WTC11 (cell line): ENCODE data around the gene QSOX2. TPM values are rescaled to one million over a fixed set of nuclear protein-coding genes. Genes with fewer than 3 reads are reported as not detected.

Experiments used
- ATAC-seq: fragments of 200-7000 bp; cut with Tn5 transposase; 2 replicates; pipeline ENCODE4 v1.10.0; 2021; ENCODE audit warnings: mild to moderate bottlenecking, moderate library complexity
- CTCF ChIA-PET: fragments of 300-600 bp; sonication (Branson Sonifier 250); formaldehyde crosslinking; loops from one replicate; lab custom pipeline; 2021; ENCODE audit warnings: antibody characterized with exemption; lab: Charles Lee
- POLR2A ChIA-PET: fragments of 350-600 bp; sonication (Branson Sonifier 250); formaldehyde crosslinking; loops from one replicate; lab custom pipeline; 2021; ENCODE audit warnings: antibody characterized with exemption; lab: Charles Lee
- DNase-seq: peaks from one replicate; pipeline ENCODE4 v3.0.0; 2021; ENCODE audit warnings: low spot score
- H3K27ac Mint-ChIP-seq: 2 replicates; pipeline ENCODE4 v1.8.0; 2021; ENCODE audit warnings: mixed read lengths
- H3K27me3 Mint-ChIP-seq: 2 replicates; pipeline ENCODE4 v1.8.0; 2021; ENCODE audit warnings: low read depth, mild to moderate bottlenecking, moderate library complexity, mixed read lengths
- H3K36me3 Mint-ChIP-seq: 2 replicates; pipeline ENCODE4 v1.8.0; 2021; ENCODE audit warnings: mixed read lengths
- H3K4me1 Mint-ChIP-seq: 2 replicates; pipeline ENCODE4 v1.8.0; 2022; ENCODE audit warnings: mixed read lengths
- H3K4me3 Mint-ChIP-seq: 2 replicates; pipeline ENCODE4 v1.8.0; 2021; ENCODE audit warnings: mild to moderate bottlenecking, moderate library complexity, mixed read lengths
- H3K9me3 Mint-ChIP-seq: 2 replicates; pipeline ENCODE4 v1.8.0; 2021; ENCODE audit warnings: mixed read lengths
- CBFB ChIP-seq: sonication (generic); formaldehyde crosslinking; IDR thresholded peaks from 2 replicates; pipeline ENCODE4 v1.8.1; 2022; ENCODE audit warnings: mild to moderate bottlenecking, low read depth, missing genetic modification reagents
- CREM ChIP-seq: sonication (generic); formaldehyde crosslinking; IDR thresholded peaks from 2 replicates; pipeline ENCODE4 v1.8.1; 2022; ENCODE audit warnings: mild to moderate bottlenecking, missing genetic modification reagents, moderate library complexity
- FOXJ3 ChIP-seq: sonication (generic); formaldehyde crosslinking; IDR thresholded peaks from 2 replicates; pipeline ENCODE4 v1.9.0; 2021; ENCODE audit warnings: missing genetic modification reagents, mild to moderate bottlenecking, borderline replicate concordance
- FOXK1 ChIP-seq: sonication (generic); formaldehyde crosslinking; IDR thresholded peaks from 2 replicates; pipeline ENCODE4 v1.8.0; 2022; ENCODE audit warnings: mild to moderate bottlenecking, moderate library complexity, missing genetic modification reagents
- GRHL2 ChIP-seq: fragments of 250-450 bp; sonication (Bioruptor Pico); IDR thresholded peaks from 2 replicates; pipeline ENCODE4 v1.8.0; 2022; ENCODE audit warnings: mild to moderate bottlenecking, moderate library complexity; ENCODE audit not compliant: insufficient replicate concordance, severe bottlenecking
- HMGA2 ChIP-seq: fragments of 250-450 bp; sonication (Bioruptor Pico); IDR thresholded peaks from 2 replicates; pipeline ENCODE4 v1.4.0; 2021; ENCODE audit warnings: mild to moderate bottlenecking, moderate library complexity
- IRF2 ChIP-seq: sonication (generic); formaldehyde crosslinking; IDR thresholded peaks from 2 replicates; pipeline ENCODE4 v1.8.0; 2022; ENCODE audit warnings: low read depth, missing genetic modification reagents, borderline replicate concordance
- KAT7 ChIP-seq: sonication (generic); formaldehyde crosslinking; IDR thresholded peaks from 2 replicates; pipeline ENCODE4 v1.8.1; 2023; ENCODE audit warnings: missing genetic modification reagents, mild to moderate bottlenecking, borderline replicate concordance
- NFE2L1 ChIP-seq: sonication (generic); formaldehyde crosslinking; IDR thresholded peaks from 2 replicates; pipeline ENCODE4 v1.8.1; 2023; ENCODE audit warnings: missing genetic modification reagents
- RORB ChIP-seq: fragments of 250-450 bp; sonication (Bioruptor Pico); IDR thresholded peaks from 2 replicates; pipeline ENCODE4 v1.9.0; 2021; ENCODE audit warnings: mild to moderate bottlenecking
- SMAD3 ChIP-seq: sonication (generic); formaldehyde crosslinking; IDR thresholded peaks from 2 replicates; pipeline ENCODE4 v1.8.0; 2022; ENCODE audit warnings: missing genetic modification reagents, mild to moderate bottlenecking, borderline replicate concordance
- TEAD1 ChIP-seq: sonication (generic); formaldehyde crosslinking; IDR thresholded peaks from 2 replicates; pipeline ENCODE4 v1.8.0; 2022; ENCODE audit warnings: mild to moderate bottlenecking, missing genetic modification reagents
- ZBTB21 ChIP-seq: sonication (generic); formaldehyde crosslinking; IDR thresholded peaks from 2 replicates; pipeline ENCODE4 v1.8.1; 2023; ENCODE audit warnings: mild to moderate bottlenecking, missing genetic modification reagents, borderline replicate concordance
- ZMAT4 ChIP-seq: fragments of 250-450 bp; sonication (Bioruptor Pico); IDR thresholded peaks from 2 replicates; pipeline ENCODE4 v1.9.0; 2021; ENCODE audit warnings: mild to moderate bottlenecking
- ZNF317 ChIP-seq: sonication (generic); formaldehyde crosslinking; IDR thresholded peaks from 2 replicates; pipeline ENCODE4 v1.8.1; 2023; ENCODE audit warnings: low read depth, mild to moderate bottlenecking, moderate library complexity, missing genetic modification reagents, borderline replicate concordance
- ZNF396 ChIP-seq: fragments of 250-450 bp; sonication (Bioruptor Pico); IDR thresholded peaks from 2 replicates; pipeline ENCODE4 v1.8.0; 2021; ENCODE audit warnings: mild to moderate bottlenecking, moderate library complexity, borderline replicate concordance
- total RNA-seq: library from RNA; stranded (reverse); gene quantifications from 3 replicates; pipeline ENCODE4 v1.2.3, GENCODE V29; 2021
- TF ChIP-seq, protein P1 (sequence below): sonication (generic); formaldehyde crosslinking; IDR thresholded peaks from 2 replicates; pipeline ENCODE4 v1.8.1; 2023; ENCODE audit warnings: mild to moderate bottlenecking, missing genetic modification reagents
- TF ChIP-seq, protein P2 (sequence below): fragments of 250-450 bp; sonication (Bioruptor Pico); IDR thresholded peaks from 2 replicates; pipeline ENCODE4 v1.9.0; 2021; ENCODE audit warnings: mild to moderate bottlenecking
- TF ChIP-seq, protein P3 (sequence below): fragments of 200-600 bp; IDR thresholded peaks from 2 replicates; pipeline ENCODE4 v1.8.0; 2022; ENCODE audit warnings: antibody characterized with exemption
- TF ChIP-seq, protein P4 (sequence below): sonication (generic); formaldehyde crosslinking; IDR thresholded peaks from 2 replicates; pipeline ENCODE4 v1.8.0; 2022; ENCODE audit warnings: mild to moderate bottlenecking, missing genetic modification reagents

QSOX2 gene
- total RNA-seq, 1 experiment from 2014 or later, result 33.2 TPM

GRCh38 chr9:136230365-136230764 is 15.2 kb downstream of the QSOX2 start:
- Mint-ChIP-seq H3K27me3 (no peaks in the 10 kb centered on the region), H3K4me1 (peaks cover 4% of the 10 kb centered on the region; the same call in 1 of the 2 replicates), H3K9me3 (no peaks in the 10 kb centered on the region), H3K4me3 (no peak overlapping the region), H3K36me3 (peaks cover 10% of the 10 kb centered on the region), H3K27ac (no peak overlapping the region; the same call in 1 of the 2 replicates)
- TF ChIP-seq, protein P1, sequence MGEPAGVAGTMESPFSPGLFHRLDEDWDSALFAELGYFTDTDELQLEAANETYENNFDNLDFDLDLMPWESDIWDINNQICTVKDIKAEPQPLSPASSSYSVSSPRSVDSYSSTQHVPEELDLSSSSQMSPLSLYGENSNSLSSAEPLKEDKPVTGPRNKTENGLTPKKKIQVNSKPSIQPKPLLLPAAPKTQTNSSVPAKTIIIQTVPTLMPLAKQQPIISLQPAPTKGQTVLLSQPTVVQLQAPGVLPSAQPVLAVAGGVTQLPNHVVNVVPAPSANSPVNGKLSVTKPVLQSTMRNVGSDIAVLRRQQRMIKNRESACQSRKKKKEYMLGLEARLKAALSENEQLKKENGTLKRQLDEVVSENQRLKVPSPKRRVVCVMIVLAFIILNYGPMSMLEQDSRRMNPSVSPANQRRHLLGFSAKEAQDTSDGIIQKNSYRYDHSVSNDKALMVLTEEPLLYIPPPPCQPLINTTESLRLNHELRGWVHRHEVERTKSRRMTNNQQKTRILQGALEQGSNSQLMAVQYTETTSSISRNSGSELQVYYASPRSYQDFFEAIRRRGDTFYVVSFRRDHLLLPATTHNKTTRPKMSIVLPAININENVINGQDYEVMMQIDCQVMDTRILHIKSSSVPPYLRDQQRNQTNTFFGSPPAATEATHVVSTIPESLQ (CRISPR knock-in tag), result no peak
- no peak for TF ChIP-seq SMAD3 (CRISPR knock-in tag)
- no peak for TF ChIP-seq FOXJ3 (CRISPR knock-in tag)
- TF ChIP-seq GRHL2 (CRISPR knock-in tag), result no peak
- TF ChIP-seq RORB (CRISPR knock-in tag), result no peak
- TF ChIP-seq ZMAT4 (CRISPR knock-in tag), result no peak
- TF ChIP-seq HMGA2 (CRISPR knock-in tag), result no peak
- no peak for TF ChIP-seq TEAD1
- TF ChIP-seq IRF2, result no peak
- no peak for DNase-seq
- CTCF ChIA-PET, result interaction anchor here (0.8 kb wide), 1 partner anchor 94 kb away, joined by 3 read pairs; no protein-coding TSS in a partner anchor
- POLR2A ChIA-PET, result no interaction called here
- no peak for ATAC-seq

DNA sequence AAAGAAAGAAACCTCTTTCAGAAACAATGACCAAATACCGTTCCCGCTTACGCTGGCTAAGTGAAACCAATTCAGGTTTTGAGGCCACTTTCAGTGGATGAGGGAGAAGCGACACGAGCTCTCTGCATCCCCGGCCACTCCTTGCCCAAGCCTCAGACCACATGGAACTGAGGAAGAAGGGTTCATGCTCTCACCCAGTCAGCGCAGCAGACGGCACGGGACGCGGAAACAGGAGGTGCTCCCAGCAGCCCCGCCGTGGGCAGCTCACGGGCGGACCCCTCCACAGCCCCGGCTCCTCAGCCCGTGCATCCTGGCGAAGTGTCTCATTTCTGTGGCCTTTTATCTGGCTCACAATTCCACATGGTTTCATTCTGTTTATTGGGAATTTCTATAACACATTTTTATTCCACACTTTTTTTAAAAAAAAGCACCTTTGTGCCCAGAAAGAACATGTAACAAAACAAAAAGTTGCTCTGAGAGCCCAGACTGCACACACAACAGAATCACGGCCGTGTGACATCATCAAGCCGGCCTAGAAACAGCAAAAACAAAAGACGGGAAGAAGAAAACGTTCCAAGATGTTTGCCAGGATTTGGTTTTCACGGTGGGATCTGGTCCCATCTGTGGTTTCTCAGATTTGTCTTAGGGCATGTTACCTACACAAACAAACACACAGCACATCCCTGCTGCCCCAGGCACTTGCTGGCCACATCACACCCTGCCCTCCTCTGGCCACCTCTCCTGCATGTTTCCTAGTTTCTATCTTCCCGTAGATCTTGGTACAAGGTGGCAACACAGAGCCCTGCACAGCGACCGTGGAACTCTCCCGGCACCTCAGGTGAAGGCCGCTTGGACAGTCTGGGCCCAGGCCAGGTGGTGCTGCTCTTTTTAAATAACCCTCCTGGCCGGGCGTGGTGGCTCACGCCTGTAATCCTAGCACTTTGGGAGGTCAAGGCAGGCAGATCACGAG is 16.2 kb downstream of the QSOX2 start:
- Mint-ChIP-seq H3K4me3 (no peak overlapping the region), H3K27ac (peak overlapping the region; percentile 79), H3K36me3 (peaks cover 9% of the 10 kb centered on the region; the same call in 1 of the 2 replicates), H3K4me1 (peaks cover 6% of the 10 kb centered on the region; the same call in 1 of the 2 replicates), H3K27me3 (no peaks in the 10 kb centered on the region), H3K9me3 (no peaks in the 10 kb centered on the region)
- ChIA-PET CTCF (interaction anchor here (1.1 to 1.4 kb wide), 2 partner anchors 37 to 54 kb away, joined by 3 to 5 read pairs; no protein-coding TSS in a partner anchor), POLR2A (no interaction called here)
- ATAC-seq (no peak), DNase-seq (no peak)
- no peak for TF ChIP-seq KAT7

DNA sequence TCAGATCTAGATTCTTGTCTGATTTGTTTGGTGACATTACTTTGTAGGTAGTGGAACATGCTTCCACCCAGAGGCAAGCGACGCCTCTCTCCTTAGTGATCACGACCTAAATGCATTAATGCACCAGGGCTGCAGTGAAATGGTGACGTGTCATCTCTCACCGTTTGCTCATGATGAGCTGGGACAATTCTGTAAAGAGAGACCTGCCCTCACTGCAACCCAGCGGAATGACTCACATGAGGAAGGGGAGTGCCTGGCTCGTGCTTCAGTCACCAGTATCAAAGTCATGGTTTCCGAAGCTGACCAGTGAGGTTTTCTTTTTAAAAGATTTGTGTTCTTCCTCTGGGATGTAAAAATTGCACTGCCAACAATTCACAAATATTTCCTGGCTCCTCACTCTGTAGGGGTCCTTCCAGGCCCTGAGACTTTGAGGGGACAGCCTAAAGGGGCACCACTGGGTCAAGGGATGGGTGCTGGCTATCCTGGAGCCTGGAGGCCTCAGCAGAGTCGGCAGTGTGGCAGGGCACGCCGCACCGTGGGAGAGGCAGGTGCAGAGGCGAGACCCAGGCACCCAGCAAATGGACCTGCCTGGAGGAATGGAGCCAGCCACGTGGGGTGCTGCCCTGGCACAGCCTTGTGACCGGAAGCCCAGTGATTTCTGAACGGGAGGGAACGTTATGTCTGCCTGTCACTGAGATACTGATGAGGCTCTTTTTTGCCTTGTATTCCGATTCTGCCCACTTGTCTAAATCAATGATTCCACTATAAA is 17.3 kb downstream of the QSOX2 start:
- peaks cover 2% of the 10 kb centered on the region; the same call in 1 of the 2 replicates for H3K4me1 Mint-ChIP-seq
- TF ChIP-seq NFE2L1, result no peak
- no peak for TF ChIP-seq TEAD1
- TF ChIP-seq, protein P2, sequence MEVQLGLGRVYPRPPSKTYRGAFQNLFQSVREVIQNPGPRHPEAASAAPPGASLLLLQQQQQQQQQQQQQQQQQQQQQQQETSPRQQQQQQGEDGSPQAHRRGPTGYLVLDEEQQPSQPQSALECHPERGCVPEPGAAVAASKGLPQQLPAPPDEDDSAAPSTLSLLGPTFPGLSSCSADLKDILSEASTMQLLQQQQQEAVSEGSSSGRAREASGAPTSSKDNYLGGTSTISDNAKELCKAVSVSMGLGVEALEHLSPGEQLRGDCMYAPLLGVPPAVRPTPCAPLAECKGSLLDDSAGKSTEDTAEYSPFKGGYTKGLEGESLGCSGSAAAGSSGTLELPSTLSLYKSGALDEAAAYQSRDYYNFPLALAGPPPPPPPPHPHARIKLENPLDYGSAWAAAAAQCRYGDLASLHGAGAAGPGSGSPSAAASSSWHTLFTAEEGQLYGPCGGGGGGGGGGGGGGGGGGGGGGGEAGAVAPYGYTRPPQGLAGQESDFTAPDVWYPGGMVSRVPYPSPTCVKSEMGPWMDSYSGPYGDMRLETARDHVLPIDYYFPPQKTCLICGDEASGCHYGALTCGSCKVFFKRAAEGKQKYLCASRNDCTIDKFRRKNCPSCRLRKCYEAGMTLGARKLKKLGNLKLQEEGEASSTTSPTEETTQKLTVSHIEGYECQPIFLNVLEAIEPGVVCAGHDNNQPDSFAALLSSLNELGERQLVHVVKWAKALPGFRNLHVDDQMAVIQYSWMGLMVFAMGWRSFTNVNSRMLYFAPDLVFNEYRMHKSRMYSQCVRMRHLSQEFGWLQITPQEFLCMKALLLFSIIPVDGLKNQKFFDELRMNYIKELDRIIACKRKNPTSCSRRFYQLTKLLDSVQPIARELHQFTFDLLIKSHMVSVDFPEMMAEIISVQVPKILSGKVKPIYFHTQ, result no peak
- no peak for TF ChIP-seq CBFB
- TF ChIP-seq, protein P3, sequence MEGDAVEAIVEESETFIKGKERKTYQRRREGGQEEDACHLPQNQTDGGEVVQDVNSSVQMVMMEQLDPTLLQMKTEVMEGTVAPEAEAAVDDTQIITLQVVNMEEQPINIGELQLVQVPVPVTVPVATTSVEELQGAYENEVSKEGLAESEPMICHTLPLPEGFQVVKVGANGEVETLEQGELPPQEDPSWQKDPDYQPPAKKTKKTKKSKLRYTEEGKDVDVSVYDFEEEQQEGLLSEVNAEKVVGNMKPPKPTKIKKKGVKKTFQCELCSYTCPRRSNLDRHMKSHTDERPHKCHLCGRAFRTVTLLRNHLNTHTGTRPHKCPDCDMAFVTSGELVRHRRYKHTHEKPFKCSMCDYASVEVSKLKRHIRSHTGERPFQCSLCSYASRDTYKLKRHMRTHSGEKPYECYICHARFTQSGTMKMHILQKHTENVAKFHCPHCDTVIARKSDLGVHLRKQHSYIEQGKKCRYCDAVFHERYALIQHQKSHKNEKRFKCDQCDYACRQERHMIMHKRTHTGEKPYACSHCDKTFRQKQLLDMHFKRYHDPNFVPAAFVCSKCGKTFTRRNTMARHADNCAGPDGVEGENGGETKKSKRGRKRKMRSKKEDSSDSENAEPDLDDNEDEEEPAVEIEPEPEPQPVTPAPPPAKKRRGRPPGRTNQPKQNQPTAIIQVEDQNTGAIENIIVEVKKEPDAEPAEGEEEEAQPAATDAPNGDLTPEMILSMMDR, result no peak
- TF ChIP-seq ZNF396 (CRISPR knock-in tag), result no peak
- no peak for TF ChIP-seq CREM (CRISPR knock-in tag)
- no peak for TF ChIP-seq FOXJ3 (CRISPR knock-in tag)
- TF ChIP-seq, protein P4, sequence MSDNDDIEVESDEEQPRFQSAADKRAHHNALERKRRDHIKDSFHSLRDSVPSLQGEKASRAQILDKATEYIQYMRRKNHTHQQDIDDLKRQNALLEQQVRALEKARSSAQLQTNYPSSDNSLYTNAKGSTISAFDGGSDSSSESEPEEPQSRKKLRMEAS (CRISPR knock-in tag), result no peak
- TF ChIP-seq ZBTB21, result no peak
- no peak for TF ChIP-seq ZNF317 (CRISPR knock-in tag)
- TF ChIP-seq FOXK1 (CRISPR knock-in tag), result no peak
- H3K9me3 Mint-ChIP-seq, result no peaks in the 10 kb centered on the region
- POLR2A ChIA-PET, result no interaction called here
- CTCF ChIA-PET, result interaction anchor here (1.1 to 2.8 kb wide), 4 partner anchors 39 to 87 kb away, joined by 3 to 9 read pairs (median 4); no protein-coding TSS in a partner anchor
- DNase-seq, result no peak
- no peak for ATAC-seq
- H3K4me3 Mint-ChIP-seq, result no peak overlapping the region
- H3K36me3 Mint-ChIP-seq, result peaks cover 13% of the 10 kb centered on the region
- H3K27me3 Mint-ChIP-seq, result no peaks in the 10 kb centered on the region
- H3K27ac Mint-ChIP-seq, result peak overlapping the region; percentile 80
